NCI-H2107 (cell line): ENCODE measurements around the gene PTPRN2.
A peak's percentile ranks its signal among the peaks of the same experiment; 100 is the strongest.
"Not testable (repeated sequence)": the region's sequence is repeated elsewhere in the genome, so short reads cannot be mapped to it uniquely, and the experiment has no call there.

Experiments used
- DNase-seq: peaks from one replicate; lab custom pipeline; 2025; lab: John Stamatoyannopoulos, UW

Gene PTPRN2

DNA sequence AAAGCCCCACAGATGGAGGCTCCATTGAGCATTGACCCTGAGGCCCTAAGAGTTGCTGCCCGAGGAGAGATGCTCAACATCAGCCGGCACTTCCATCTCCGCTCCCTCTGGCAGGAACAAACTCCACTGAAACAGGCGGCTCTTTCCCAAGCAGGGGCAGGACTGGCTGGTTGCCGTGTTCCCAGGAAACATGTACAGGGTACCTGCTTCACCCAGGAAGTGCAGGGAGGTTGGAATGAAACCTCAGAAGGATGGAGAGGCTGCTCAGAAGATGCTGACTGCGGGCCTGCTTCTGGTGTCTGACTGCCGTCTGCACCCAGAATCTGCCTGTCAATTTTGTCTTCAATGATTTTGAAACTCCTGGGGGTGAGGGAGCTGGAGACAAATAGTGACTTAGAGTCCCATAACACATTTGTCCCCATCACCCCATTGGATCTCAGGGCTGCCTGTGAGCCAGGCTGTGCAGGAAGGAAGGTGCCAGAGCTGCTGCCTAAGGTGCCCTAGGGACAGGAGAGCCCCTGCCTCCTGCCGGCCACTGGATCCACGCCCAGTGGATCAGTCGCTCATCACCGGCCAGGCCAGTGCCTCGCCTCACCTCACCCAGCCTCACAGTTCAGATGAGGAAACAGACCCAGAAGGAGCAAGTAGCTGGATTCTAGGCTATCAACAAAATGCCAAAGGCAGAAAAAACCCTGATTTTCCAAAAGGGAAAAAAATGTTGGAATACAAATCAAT is 237.3 kb downstream of the PTPRN2 start:
- no peak for DNase-seq

DNA sequence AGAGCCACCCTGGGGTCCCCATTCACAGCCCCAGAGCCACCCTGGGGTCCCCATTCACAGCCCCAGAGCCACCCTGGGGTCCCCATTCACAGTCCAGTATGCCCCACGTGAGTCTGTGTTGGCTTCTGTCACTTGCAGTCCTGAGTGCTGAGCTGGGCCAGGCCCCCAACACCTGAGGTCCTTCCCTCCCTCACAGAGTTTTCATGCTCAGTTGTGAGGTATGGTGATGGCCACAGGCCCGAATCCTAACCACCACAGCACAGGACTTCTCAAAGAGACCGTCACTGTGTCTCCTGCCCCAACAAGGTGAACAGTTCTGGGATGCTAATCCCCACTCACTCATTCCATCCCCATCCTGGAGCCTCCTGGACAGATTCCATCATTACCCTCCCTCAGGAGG is 239.2 kb downstream of the PTPRN2 start:
- no peak for DNase-seq

DNA sequence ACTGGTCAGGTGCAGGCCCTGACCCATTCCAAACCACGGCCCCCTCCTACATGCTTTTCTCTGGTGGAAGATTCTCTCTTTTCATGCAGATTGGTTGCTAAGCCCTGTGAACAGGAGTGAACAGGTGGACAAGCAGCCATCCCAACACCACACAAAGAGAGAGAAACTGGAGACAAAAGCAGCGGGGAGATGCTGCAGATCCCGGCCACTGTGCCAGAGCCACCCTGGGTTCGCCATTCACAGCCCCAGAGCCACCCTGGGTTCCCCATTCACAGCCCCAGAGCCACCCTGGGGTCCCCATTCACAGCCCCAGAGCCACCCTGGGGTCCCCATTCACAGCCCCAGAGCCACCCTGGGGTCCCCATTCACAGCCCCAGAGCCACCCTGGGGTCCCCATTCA is 239.6 kb downstream of the PTPRN2 start:
- not testable (repeated sequence) for DNase-seq

GRCh38 chr7:158345731-158346130 is 241.9 kb downstream of the PTPRN2 start:
- no peak for DNase-seq

- no peak for DNase-seq
Observed at GRCh38 chr7:158344706-158345300, 242.8 kb downstream of the PTPRN2 start.

DNA sequence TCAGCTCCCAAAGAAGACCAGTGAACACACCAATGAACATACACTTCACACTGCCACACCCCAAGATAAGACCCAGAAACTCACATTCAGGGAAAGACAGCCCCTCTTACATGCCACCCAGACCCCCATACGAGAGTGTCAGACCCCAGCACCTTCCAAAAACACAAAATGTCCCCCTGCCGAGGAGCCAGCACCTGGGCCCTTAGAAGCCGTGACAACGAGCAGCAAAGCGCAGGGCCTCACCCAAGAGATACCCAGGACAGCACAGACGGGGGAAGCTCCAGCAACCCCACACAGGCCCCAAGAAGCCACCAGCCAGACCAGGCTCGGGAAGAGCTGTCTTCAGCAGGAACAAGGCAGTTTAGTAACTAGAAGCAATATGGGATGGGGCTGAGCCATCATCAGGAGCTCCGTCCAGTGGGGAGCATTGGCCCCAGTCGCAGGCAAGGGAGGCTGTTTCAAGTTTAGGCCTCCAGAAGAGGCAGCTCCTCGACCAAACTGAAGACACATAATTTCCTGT is 243.6 kb downstream of the PTPRN2 start:
- no peak for DNase-seq

GRCh38 chr7:158343526-158343925 is 244.1 kb downstream of the PTPRN2 start:
- no peak for DNase-seq

DNA sequence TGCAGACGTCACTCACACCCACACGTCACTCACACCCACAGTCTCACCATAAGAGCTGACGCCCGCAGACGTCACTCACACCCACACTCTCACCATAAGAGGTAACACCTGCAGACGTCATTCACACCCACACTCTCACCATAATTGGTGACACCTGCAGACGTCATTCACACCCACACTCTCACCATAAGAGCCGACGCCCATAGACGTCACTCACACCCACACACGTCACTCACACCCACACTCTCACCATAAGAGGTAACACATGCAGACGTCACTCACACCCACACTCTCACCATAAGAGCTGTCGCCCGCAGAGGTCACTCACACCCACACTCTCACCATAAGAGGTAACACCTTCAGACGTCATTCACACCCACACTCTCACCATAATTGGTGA is 246.5 kb downstream of the PTPRN2 start:
- not testable (repeated sequence) for DNase-seq

- not testable (repeated sequence) for DNase-seq
Observed at GRCh38 chr7:158336952-158337351, 250.7 kb downstream of the PTPRN2 start.

GRCh38 chr7:158332516-158332915 is 255.1 kb downstream of the PTPRN2 start:
- not testable (repeated sequence) for DNase-seq

- not testable (repeated sequence) for DNase-seq
Observed at GRCh38 chr7:158331826-158332450, 255.7 kb downstream of the PTPRN2 start.

GRCh38 chr7:158329686-158330085 is 257.9 kb downstream of the PTPRN2 start:
- DNase-seq: no peak

DNA sequence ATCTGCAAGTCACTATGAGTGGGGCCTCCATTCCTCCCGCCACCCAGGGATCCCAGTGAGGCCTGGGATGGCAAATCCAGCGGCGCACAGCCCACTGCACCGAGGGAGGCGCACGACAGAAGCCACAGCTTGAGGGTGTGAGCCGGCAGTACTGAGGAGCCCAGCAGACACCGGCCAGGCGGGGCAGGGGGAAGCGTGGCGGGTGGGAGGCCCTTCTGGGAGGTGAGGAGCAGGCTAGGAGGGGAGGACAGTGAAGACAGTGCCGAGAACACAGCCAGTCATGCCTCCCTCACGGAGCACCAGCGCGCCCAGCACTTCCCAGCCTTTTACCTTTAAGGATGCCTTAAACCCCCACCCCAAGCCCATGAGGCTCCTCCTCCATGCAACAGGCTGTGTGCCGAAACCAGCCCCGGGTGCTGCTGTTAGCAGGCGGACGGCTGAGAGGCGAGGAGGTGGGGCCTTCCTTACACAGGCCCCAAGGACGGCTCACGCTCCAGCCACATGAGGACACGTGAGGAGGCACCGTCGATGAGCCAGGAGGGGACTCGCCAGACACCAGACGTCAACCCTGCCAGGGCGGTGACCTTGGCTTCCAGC is 258.5 kb downstream of the PTPRN2 start:
- no peak for DNase-seq

- no peak for DNase-seq
Observed at GRCh38 chr7:158328376-158329013, 259.1 kb downstream of the PTPRN2 start.

GRCh38 chr7:158327571-158328180 is 259.9 kb downstream of the PTPRN2 start:
- DNase-seq: peak; percentile 16

DNA sequence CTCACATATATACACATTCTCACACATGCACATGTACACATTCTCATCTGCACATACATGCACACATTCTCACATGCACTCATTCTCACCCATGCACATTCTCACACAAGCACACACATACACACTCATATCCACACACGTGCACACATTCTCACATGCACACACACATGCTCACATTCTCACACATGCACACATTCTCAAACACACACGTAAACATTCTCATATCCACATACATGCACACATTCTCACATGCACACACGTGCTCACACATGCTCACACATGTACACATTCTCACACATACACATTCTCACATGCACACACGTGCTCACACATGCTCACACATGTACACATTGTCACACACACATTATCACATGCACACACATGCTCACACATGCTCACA is 260.6 kb downstream of the PTPRN2 start:
- DNase-seq: no peak

GRCh38 chr7:158325530-158326381 is 261.9 kb downstream of the PTPRN2 start:
- peak; percentile 92 for DNase-seq

GRCh38 chr7:158324397-158325360 is 262.9 kb downstream of the PTPRN2 start:
- DNase-seq: no peak

DNA sequence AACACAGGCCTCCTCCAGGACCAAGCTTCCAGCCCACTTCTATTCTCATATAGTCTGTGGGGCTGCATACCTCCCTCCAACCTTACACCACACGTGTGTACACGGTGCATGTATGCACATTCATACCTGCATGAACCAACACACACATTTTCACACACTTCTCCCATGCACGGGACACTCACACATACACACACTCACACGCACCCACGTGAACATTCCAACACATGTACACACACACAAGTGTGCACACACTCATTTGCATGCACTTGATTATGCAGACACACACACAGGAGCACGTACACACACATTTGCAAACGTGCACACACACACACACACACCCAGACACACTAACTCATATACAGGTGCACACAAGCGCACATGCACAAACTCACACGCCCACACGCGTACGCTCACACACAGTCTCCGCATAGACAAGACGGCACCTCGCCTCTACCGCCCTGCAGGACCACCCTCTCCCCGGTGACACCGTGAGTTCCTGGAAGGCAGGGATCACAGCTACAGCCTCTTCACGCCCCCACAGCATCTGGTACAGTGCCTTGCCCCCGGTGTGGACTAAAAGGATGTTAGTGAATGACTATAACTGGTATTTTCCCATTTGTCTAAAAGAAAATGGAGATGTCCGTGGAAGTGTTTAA is 263.8 kb downstream of the PTPRN2 start:
- no peak for DNase-seq
